MM.1S (cell line): ENCODE data around the gene ACACB.
"Not testable (repeated sequence)": the region's sequence is repeated elsewhere in the genome, so short reads cannot be mapped to it uniquely, and the experiment has no call there.

Experiments used
- DNase-seq: peaks from one replicate; pipeline ENCODE4 v3.0.0-alpha.2; 2015
- H2AFZ ChIP-seq: fragments of 300-600 bp; sonication (generic); 2 replicates; pipeline ENCODE4 v1.6.0; 2016; ENCODE audit warnings: antibody characterized with exemption, low read length
- H3F3A ChIP-seq: fragments of 300-600 bp; sonication (generic); 2 replicates; pipeline ENCODE4 v1.6.1; 2016; ENCODE audit warnings: mild to moderate bottlenecking, antibody characterized with exemption, low read length, moderate library complexity, mixed read lengths; ENCODE audit not compliant: insufficient read depth
- H3K27ac ChIP-seq: fragments of 300-600 bp; sonication (generic); 2 replicates; pipeline ENCODE4 v1.5.1; 2016; ENCODE audit warnings: mild to moderate bottlenecking, low read length
- H3K27me3 ChIP-seq: fragments of 300-600 bp; sonication (generic); replicated peaks from 2 replicates; pipeline ENCODE4 v1.6.0; 2016; ENCODE audit warnings: low read length; ENCODE audit not compliant: insufficient read depth
- H3K36me3 ChIP-seq: fragments of 300-600 bp; sonication (generic); replicated peaks from 2 replicates; pipeline ENCODE4 v1.6.1; 2016; ENCODE audit warnings: mild to moderate bottlenecking, low read length, mixed read lengths; ENCODE audit not compliant: insufficient read depth
- H3K4me1 ChIP-seq: fragments of 300-600 bp; sonication (generic); 2 replicates; pipeline ENCODE4 v1.6.1; 2016; ENCODE audit warnings: low read length, mixed read lengths
- H3K4me2 ChIP-seq: fragments of 300-600 bp; sonication (generic); 2 replicates; pipeline ENCODE4 v1.6.0; 2016; ENCODE audit warnings: low read depth, low read length
- H3K4me3 ChIP-seq: fragments of 300-600 bp; sonication (generic); 2 replicates; pipeline ENCODE4 v1.5.1; 2016; ENCODE audit warnings: low read length, mixed read lengths
- H3K79me2 ChIP-seq: fragments of 300-600 bp; sonication (generic); 2 replicates; pipeline ENCODE4 v1.6.1; 2016; ENCODE audit warnings: mixed run types, low read length, mixed read lengths
- H3K9ac ChIP-seq: fragments of 300-600 bp; sonication (generic); 2 replicates; pipeline ENCODE4 v1.6.1; 2016; ENCODE audit warnings: low read length, mixed read lengths
- H3K9me2 ChIP-seq: fragments of 300-600 bp; sonication (generic); replicated peaks from 2 replicates; pipeline ENCODE4 v1.6.1; 2016; ENCODE audit warnings: mild to moderate bottlenecking, low read length, mixed read lengths; ENCODE audit not compliant: insufficient read depth
- H3K9me3 ChIP-seq: fragments of 300-600 bp; sonication (generic); replicated peaks from 2 replicates; pipeline ENCODE4 v1.6.1; 2016; ENCODE audit warnings: mild to moderate bottlenecking, low read length, mixed read lengths; ENCODE audit not compliant: insufficient read depth
- H4K20me1 ChIP-seq: fragments of 300-600 bp; sonication (generic); 2 replicates; pipeline ENCODE4 v1.6.1; 2016; ENCODE audit warnings: mild to moderate bottlenecking, low read length, moderate library complexity, mixed read lengths; ENCODE audit not compliant: insufficient read depth
- EZH2 ChIP-seq: fragments of 300-600 bp; sonication (generic); optimal IDR thresholded peaks from 2 replicates; pipeline ENCODE3; 2017; ENCODE audit warnings: low read depth, mild to moderate bottlenecking, antibody characterized with exemption, low read length, mixed read lengths
- EZH2phosphoT487 ChIP-seq: fragments of 300-600 bp; sonication (generic); IDR thresholded peaks from 2 replicates; pipeline ENCODE4 v1.6.1; 2018; ENCODE audit warnings: antibody characterized with exemption, low read length
- TF ChIP-seq, protein P1 (sequence below): fragments of 300-600 bp; sonication (generic); IDR thresholded peaks from 2 replicates; pipeline ENCODE4 v1.5.1; 2016; ENCODE audit warnings: antibody characterized with exemption, low read length, mixed read lengths

Gene ACACB

DNA sequence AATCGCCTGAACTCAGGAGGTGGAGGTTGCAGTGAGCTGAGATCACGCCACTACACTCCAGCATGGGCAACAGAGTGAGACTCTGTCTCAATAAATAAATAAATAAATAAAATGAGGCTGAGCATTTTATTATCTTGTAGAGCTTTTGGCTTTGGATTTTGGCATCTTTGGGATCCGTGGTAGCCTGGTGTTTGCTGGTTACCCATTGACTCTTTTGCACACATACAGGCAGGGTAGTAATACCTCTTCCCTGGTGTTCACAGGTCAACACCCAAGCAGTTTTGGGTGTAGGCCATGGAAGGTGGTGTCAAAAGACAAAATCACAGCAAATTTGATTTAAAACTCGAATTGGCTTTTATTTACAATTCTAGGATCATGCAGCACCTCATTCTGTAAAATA lies 27.8 kb downstream of the ACACB start:
- Histone ChIP-seq H3K27ac (no peak overlapping the region), H2AFZ (no peak overlapping the region), H4K20me1 (no peaks in the 10 kb centered on the region), H3K4me2 (no peak overlapping the region), H3K79me2 (no peaks in the 10 kb centered on the region), H3F3A (no peaks in the 10 kb centered on the region), H3K27me3 (no peaks in the 10 kb centered on the region), H3K9me3 (no peaks in the 10 kb centered on the region), H3K4me3 (no peak overlapping the region), H3K4me1 (peaks cover 6% of the 10 kb centered on the region), H3K9me2 (no peaks in the 10 kb centered on the region), H3K9ac (no peak overlapping the region), H3K36me3 (no peaks in the 10 kb centered on the region)
- no peak for DNase-seq
- TF ChIP-seq, protein P1, sequence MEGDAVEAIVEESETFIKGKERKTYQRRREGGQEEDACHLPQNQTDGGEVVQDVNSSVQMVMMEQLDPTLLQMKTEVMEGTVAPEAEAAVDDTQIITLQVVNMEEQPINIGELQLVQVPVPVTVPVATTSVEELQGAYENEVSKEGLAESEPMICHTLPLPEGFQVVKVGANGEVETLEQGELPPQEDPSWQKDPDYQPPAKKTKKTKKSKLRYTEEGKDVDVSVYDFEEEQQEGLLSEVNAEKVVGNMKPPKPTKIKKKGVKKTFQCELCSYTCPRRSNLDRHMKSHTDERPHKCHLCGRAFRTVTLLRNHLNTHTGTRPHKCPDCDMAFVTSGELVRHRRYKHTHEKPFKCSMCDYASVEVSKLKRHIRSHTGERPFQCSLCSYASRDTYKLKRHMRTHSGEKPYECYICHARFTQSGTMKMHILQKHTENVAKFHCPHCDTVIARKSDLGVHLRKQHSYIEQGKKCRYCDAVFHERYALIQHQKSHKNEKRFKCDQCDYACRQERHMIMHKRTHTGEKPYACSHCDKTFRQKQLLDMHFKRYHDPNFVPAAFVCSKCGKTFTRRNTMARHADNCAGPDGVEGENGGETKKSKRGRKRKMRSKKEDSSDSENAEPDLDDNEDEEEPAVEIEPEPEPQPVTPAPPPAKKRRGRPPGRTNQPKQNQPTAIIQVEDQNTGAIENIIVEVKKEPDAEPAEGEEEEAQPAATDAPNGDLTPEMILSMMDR = no peak
- TF ChIP-seq EZH2 (no peak), EZH2phosphoT487 (no peak)

DNA sequence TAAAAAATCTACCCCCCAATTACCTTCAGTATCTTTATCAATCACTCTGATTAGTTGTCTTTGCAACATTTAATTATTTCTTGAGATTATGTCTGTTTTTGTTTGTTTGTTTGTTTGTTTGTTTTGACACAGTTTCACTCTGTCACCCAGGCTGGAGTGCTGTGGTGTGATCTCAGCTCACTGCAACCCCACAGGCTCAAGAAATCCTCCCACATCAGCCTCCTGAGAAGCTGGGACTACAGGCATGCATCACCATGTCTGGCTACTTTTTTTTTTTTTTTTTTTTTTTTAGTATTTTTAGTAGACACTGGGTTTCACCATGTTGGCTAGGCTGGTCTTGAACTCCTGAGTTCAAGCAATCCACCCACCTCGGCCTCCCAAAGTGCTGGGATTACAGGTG lies 30.7 kb downstream of the ACACB start:
- H3K4me2 ChIP-seq, H3K9ac ChIP-seq, H3F3A ChIP-seq, H3K9me3 ChIP-seq, H2AFZ ChIP-seq, H3K9me2 ChIP-seq, H3K36me3 ChIP-seq, H3K4me1 ChIP-seq, DNase-seq, H3K4me3 ChIP-seq, H3K27me3 ChIP-seq, H3K27ac ChIP-seq, H4K20me1 ChIP-seq, H3K79me2 ChIP-seq: not testable (repeated sequence)

DNA sequence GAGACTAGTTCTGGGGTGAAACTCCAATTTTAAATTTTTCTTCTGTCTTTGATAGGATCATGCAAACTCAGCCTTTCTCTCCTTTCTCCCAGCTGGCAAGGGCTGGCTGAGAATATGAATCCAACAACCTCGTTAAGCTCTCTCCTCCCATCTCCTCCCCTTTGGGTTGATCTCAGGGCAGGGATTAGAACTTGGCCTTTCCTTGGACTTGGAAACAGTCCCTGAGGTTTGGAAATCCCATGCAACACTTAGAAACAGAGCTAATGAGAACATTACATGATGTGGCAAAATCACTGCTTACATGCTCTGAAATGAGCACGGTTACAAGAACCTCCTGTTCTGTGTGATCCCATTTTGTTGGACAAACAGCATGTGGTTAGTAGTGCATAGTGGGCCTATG lies 31.6 kb downstream of the ACACB start:
- TF ChIP-seq, protein P1 = no peak
- TF ChIP-seq EZH2phosphoT487 (no peak), EZH2 (no peak)
- H3K9ac ChIP-seq = no peak overlapping the region
- no peaks in the 10 kb centered on the region for H3K9me3 ChIP-seq
- H3K4me1 ChIP-seq = peaks cover under 1% of the 10 kb centered on the region; the same call in 1 of the 2 replicates
- no peak overlapping the region for H2AFZ ChIP-seq
- no peaks in the 10 kb centered on the region for H3F3A ChIP-seq
- H3K79me2 ChIP-seq = no peaks in the 10 kb centered on the region
- no peaks in the 10 kb centered on the region for H3K36me3 ChIP-seq
- H3K27me3 ChIP-seq = no peaks in the 10 kb centered on the region
- H3K9me2 ChIP-seq = no peaks in the 10 kb centered on the region
- no peaks in the 10 kb centered on the region for H4K20me1 ChIP-seq
- H3K4me2 ChIP-seq = no peak overlapping the region
- H3K4me3 ChIP-seq = no peak overlapping the region
- DNase-seq = no peak
- H3K27ac ChIP-seq = no peak overlapping the region

DNA sequence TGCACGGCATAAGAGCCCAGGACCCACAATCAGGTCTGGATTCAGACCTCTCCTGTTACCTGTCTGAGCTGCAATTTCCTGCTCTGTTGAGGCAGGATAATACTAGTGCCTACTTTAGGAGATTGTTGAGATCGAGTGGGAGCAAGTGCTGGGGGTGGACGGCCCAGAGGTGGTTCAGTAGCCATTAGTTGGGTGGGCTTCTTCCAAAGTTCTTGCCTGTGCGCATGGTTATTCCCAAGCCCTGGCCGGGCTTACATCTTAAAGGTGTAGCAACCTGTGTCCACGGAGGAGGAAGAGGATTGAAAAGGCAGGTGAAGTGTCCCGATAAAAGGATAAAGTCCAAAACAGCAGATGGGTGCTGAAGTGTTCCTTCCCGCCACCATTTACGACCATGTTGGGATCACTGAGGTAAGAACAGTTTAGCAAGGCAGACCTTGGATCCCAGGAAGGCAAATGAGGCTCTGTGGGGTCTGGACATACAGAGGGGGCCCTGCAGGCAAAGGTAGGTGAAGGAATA lies 33.8 kb downstream of the ACACB start:
- no peak for DNase-seq
- Histone ChIP-seq H3K9me3 (no peaks in the 10 kb centered on the region), H3K79me2 (peaks cover under 1% of the 10 kb centered on the region; the same call in 1 of the 2 replicates), H4K20me1 (no peaks in the 10 kb centered on the region), H3K4me3 (no peak overlapping the region), H2AFZ (no peak overlapping the region), H3K27me3 (no peaks in the 10 kb centered on the region), H3K4me1 (0 out of 2 replicates have a peak, but pooled peaks cover 5% of the 10 kb centered on the region), H3K36me3 (no peaks in the 10 kb centered on the region), H3K27ac (no peak overlapping the region), H3K4me2 (no peak overlapping the region), H3K9ac (no peak overlapping the region), H3K9me2 (no peaks in the 10 kb centered on the region), H3F3A (peaks cover 12% of the 10 kb centered on the region)
- TF ChIP-seq, protein P1 = no peak
- TF ChIP-seq EZH2 = no peak
- no peak for TF ChIP-seq EZH2phosphoT487
